ENCODE data around the gene POU2F3. TPM values are rescaled to one million over a fixed set of nuclear protein-coding genes. Genes with fewer than 3 reads are reported as not detected.

Gene POU2F3
- total and polyA plus RNA-seq, 2 of the 13 experiments (the other 11 are each of a cell fraction or from before 2014, with no cell fraction given), result not detected

GRCh38 chr11:120284272-120284671 lies 44.3 kb downstream of the POU2F3 start:
- FAIRE-seq, result no peak
- H2AFZ ChIP-seq (ENCODE audit: low read length), result no peak overlapping the region
- TF ChIP-seq ZNF44 (CRISPR knock-in tag; IDR thresholded peaks at IDR 0.05), result no peak
- TF ChIP-seq, protein P1, sequence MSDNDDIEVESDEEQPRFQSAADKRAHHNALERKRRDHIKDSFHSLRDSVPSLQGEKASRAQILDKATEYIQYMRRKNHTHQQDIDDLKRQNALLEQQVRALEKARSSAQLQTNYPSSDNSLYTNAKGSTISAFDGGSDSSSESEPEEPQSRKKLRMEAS (IDR thresholded peaks at IDR 0.05), result no peak
- TF ChIP-seq ZNF605 (CRISPR knock-in tag; IDR thresholded peaks at IDR 0.05), result no peak
- TF ChIP-seq ZNF180 (CRISPR knock-in tag; IDR thresholded peaks at IDR 0.05; ENCODE audit: borderline replicate concordance, low read depth), result no peak
- no peak for TF ChIP-seq ZNF720 (CRISPR knock-in tag; IDR thresholded peaks at IDR 0.05)
- TF ChIP-seq CCDC6 (CRISPR knock-in tag; IDR thresholded peaks at IDR 0.05), result no peak
- TF ChIP-seq ZNF558 (CRISPR knock-in tag; IDR thresholded peaks at IDR 0.05; ENCODE audit: borderline replicate concordance), result no peak
- TF ChIP-seq, protein P2, sequence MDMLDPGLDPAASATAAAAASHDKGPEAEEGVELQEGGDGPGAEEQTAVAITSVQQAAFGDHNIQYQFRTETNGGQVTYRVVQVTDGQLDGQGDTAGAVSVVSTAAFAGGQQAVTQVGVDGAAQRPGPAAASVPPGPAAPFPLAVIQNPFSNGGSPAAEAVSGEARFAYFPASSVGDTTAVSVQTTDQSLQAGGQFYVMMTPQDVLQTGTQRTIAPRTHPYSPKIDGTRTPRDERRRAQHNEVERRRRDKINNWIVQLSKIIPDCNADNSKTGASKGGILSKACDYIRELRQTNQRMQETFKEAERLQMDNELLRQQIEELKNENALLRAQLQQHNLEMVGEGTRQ (IDR thresholded peaks at IDR 0.05; ENCODE audit: low read depth, low read length), result no peak
- TF ChIP-seq, protein P2 (CRISPR knock-in tag; IDR thresholded peaks at IDR 0.05; ENCODE audit: borderline replicate concordance), result no peak
- TF ChIP-seq, protein P3, sequence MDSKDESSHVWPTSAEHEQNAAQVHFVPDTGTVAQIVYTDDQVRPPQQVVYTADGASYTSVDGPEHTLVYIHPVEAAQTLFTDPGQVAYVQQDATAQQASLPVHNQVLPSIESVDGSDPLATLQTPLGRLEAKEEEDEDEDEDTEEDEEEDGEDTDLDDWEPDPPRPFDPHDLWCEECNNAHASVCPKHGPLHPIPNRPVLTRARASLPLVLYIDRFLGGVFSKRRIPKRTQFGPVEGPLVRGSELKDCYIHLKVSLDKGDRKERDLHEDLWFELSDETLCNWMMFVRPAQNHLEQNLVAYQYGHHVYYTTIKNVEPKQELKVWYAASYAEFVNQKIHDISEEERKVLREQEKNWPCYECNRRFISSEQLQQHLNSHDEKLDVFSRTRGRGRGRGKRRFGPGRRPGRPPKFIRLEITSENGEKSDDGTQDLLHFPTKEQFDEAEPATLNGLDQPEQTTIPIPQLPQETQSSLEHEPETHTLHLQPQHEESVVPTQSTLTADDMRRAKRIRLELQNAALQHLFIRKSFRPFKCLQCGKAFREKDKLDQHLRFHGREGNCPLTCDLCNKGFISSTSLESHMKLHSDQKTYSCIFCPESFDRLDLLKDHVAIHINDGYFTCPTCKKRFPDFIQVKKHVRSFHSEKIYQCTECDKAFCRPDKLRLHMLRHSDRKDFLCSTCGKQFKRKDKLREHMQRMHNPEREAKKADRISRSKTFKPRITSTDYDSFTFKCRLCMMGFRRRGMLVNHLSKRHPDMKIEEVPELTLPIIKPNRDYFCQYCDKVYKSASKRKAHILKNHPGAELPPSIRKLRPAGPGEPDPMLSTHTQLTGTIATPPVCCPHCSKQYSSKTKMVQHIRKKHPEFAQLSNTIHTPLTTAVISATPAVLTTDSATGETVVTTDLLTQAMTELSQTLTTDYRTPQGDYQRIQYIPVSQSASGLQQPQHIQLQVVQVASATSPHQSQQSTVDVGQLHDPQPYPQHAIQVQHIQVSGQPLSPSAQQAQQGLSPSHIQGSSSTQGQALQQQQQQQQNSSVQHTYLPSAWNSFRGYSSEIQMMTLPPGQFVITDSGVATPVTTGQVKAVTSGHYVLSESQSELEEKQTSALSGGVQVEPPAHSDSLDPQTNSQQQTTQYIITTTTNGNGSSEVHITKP (CRISPR knock-in tag; IDR thresholded peaks at IDR 0.05; ENCODE audit: low read depth), result no peak
- TF ChIP-seq STAG1 (CRISPR knock-in tag; IDR thresholded peaks at IDR 0.05), result no peak
- TF ChIP-seq, protein P4, sequence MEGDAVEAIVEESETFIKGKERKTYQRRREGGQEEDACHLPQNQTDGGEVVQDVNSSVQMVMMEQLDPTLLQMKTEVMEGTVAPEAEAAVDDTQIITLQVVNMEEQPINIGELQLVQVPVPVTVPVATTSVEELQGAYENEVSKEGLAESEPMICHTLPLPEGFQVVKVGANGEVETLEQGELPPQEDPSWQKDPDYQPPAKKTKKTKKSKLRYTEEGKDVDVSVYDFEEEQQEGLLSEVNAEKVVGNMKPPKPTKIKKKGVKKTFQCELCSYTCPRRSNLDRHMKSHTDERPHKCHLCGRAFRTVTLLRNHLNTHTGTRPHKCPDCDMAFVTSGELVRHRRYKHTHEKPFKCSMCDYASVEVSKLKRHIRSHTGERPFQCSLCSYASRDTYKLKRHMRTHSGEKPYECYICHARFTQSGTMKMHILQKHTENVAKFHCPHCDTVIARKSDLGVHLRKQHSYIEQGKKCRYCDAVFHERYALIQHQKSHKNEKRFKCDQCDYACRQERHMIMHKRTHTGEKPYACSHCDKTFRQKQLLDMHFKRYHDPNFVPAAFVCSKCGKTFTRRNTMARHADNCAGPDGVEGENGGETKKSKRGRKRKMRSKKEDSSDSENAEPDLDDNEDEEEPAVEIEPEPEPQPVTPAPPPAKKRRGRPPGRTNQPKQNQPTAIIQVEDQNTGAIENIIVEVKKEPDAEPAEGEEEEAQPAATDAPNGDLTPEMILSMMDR (CRISPR knock-in tag; IDR thresholded peaks at IDR 0.05), result no peak
- TF ChIP-seq, protein P5, sequence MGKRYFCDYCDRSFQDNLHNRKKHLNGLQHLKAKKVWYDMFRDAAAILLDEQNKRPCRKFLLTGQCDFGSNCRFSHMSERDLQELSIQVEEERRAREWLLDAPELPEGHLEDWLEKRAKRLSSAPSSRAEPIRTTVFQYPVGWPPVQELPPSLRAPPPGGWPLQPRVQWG (CRISPR knock-in tag; IDR thresholded peaks at IDR 0.05; ENCODE audit: borderline replicate concordance, low read depth), result no peak
- no peak for TF ChIP-seq CC2D1A (CRISPR knock-in tag; IDR thresholded peaks at IDR 0.05)
- no peak for TF ChIP-seq ZNF670 (CRISPR knock-in tag; IDR thresholded peaks at IDR 0.05; ENCODE audit: borderline replicate concordance)
- no peak for TF ChIP-seq MYNN (CRISPR knock-in tag; IDR thresholded peaks at IDR 0.05; ENCODE audit: low read depth)
- TF ChIP-seq FOXA1 (IDR thresholded peaks at IDR 0.05), result no peak
- peak; percentile 68 for TF ChIP-seq FOXA1 (CRISPR knock-in tag; IDR thresholded peaks at IDR 0.05)
- peak; percentile 67 for TF ChIP-seq CEBPG (CRISPR knock-in tag; IDR thresholded peaks at IDR 0.05)
- no peak for TF ChIP-seq KLF11 (CRISPR knock-in tag; IDR thresholded peaks at IDR 0.05)

More at GRCh38 chr11:120284272-120284671, 44.3 kb downstream of the POU2F3 start:
- 18% methylated on average over 3 of the region's 6 CpGs for WGBS (ENCODE audit: low lambda C conversion rate)
- no peaks in the 10 kb centered on the region for H3K79me2 ChIP-seq (ENCODE audit: insufficient read depth, low read length)
- BruUV-seq (replicated peaks), result no TSS peak
- H3K9me3 ChIP-seq (ENCODE audit: low read length), result no peaks in the 10 kb centered on the region
- ChIA-PET CTCF (ENCODE audit: low intra/inter-chr PET ratio, low total read pairs) (no interaction called here), POLR2A (no interaction called here)
- no peaks in the 10 kb centered on the region for H4K20me1 ChIP-seq (ENCODE audit: insufficient read depth, low read length)
- intact Hi-C loops (cut with micrococcal nuclease; ENCODE audit: unreplicated experiment) (no loop called here), in situ Hi-C loops (cut with HindIII; ENCODE audit: extremely low pct_ligation_motif_present, low pct_unique_long_range_greater_than_20kb) (no loop called here)
- peaks cover 24% of the 10 kb centered on the region for H3K4me1 ChIP-seq (ENCODE audit: insufficient read depth, low read length)
- ATAC-seq (peak; percentile 78), DNase-seq (ENCODE audit: low spot score) (peak; percentile 42)
- H3K27me3 ChIP-seq (ENCODE audit: control insufficient read depth in 1 of 2, insufficient read depth in 2 of 2, low read length in 2 of 2), result peaks cover 5 to 20% of the 10 kb centered on the region in 2 experiments; a peak in 3 of 5 replicates
- no peaks in the 10 kb centered on the region for H3K36me3 ChIP-seq (replicated peaks in 1 of 2; ENCODE audit: control insufficient read depth in 1 of 2, insufficient read depth in 2 of 2, low read length in 2 of 2)
- no peak overlapping the region for H3K4me2 ChIP-seq (ENCODE audit: low read depth, low read length)
- no peak overlapping the region for H3K4me3 ChIP-seq (replicated peaks in 1 of 3; ENCODE audit: insufficient read depth in 1 of 3, low read depth in 2 of 3, low read length in 3 of 3)
- no peak overlapping the region for H3K9ac ChIP-seq (ENCODE audit: insufficient read depth, low read depth, low read length)
- no peak overlapping the region for H3K27ac ChIP-seq (ENCODE audit: extremely low read length, insufficient read depth, low read length)
